GM20000 (cell line): Measurements from ENCODE around the gene STKLD1.

Experiments
- DNase-seq: peaks from one replicate; pipeline ENCODE4 v3.0.0; 2012; ENCODE audit warnings: low spot score
- CTCF ChIP-seq: IDR thresholded peaks from 2 replicates; pipeline ENCODE4 v1.5.1; 2012; ENCODE audit warnings: mild to moderate bottlenecking, control low read depth; ENCODE audit errors: extremely low read depth, missing control alignments

The STKLD1 gene

GRCh38 chr9:133421615-133422542 is 45.7 kb downstream of the STKLD1 start, which contains the start of gene ADAMTS13:
TSS of gene ADAMTS13 (plus strand) at chr9:133422367. CDS start at chr9:133422444, 77 bp downstream.
- TF ChIP-seq CTCF = no peak
- DNase-seq = peak; percentile 79

DNA sequence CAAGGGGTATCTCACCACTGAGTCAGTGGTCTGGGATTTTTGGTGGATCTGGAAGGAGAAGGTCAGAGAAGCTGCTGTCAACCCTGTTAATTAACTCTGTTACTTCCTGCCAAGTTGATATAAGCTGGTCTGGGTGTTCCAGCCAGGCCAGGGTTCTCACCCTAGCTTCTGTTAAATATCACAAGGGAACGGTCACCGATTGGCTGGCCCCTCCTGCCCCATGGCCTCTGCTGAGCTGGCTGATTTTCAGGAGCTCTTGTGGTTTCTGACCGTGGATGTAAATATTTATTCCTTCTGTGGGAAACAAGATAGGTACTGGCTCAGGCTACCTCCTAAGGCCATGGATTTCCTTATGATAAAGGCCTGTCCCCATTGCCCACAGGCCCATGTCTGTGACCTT is 47.0 kb downstream of the STKLD1 start:
- DNase-seq = no peak
- no peak for TF ChIP-seq CTCF

- TF ChIP-seq CTCF = no peak
- no peak for DNase-seq
These were observed 48.0 kb downstream of the STKLD1 start for GRCh38 chr9:133424187-133424586.

DNA sequence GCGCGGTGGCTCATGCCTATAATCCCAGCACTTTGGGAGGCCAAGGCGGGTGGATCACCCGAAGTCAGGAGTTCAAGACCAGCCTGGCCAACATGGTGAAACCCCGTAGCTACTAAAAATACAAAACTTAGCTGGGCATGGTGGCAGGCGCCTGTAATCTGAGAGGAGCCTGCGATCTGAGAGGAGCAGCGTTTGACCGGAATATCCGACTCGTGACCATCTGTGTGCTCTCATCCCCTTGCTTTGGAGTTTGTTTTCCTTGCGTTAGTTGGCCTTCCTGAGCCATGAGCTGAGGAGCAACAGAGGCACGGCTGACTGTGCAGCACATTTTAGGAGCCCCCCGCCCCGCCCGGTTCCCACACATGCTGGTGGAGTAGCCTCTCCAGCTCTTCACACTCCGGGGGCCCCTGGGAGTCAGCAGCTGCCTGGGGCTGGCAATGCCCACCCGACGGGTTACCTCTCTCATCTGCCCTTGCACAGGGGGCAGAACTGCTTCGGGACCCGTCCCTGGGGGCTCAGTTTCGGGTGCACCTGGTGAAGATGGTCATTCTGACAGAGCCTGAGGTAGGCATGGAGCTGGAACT is 49.0 kb downstream of the STKLD1 start:
- DNase-seq = no peak
- no peak for TF ChIP-seq CTCF

DNA sequence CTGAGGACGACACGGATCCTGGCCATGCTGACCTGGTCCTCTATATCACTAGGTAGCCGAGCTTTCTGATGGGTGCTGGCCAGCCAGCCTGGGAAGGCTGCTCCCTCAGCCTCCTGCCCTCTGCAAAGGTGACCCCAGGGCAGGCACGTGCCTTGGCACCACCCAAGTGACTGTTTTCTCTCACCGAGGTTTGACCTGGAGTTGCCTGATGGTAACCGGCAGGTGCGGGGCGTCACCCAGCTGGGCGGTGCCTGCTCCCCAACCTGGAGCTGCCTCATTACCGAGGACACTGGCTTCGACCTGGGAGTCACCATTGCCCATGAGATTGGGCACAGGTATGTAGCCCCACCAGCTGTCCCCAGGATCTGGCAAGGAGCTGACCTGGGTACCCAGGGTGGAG is 49.8 kb downstream of the STKLD1 start:
- no peak for DNase-seq
- no peak for TF ChIP-seq CTCF

- TF ChIP-seq CTCF = no peak
- DNase-seq = no peak
These were observed 51.6 kb downstream of the STKLD1 start for GRCh38 chr9:133427658-133428348.
